D721Med (cell line): ENCODE data around the gene CARD9.
"Not testable (repeated sequence)": the region's sequence is repeated elsewhere in the genome, so short reads cannot be mapped to it uniquely, and the experiment has no call there.

Experiments used
- DNase-seq: peaks from one replicate; pipeline ENCODE4 v3.0.0; 2011; ENCODE audit warnings: low spot score; ENCODE audit not compliant: insufficient read length
- FAIRE-seq: peaks from 2 replicates; lab custom pipeline; 2011; peaks lifted over from hg19 to GRCh38; lab: Jason Lieb, UNC
- TF ChIP-seq, protein P1 (sequence below): IDR thresholded peaks from 2 replicates; pipeline ENCODE4 v1.5.1; 2012; ENCODE audit warnings: mild to moderate bottlenecking, control low read depth; ENCODE audit not compliant: insufficient read depth; ENCODE audit errors: missing control alignments

Gene CARD9

DNA sequence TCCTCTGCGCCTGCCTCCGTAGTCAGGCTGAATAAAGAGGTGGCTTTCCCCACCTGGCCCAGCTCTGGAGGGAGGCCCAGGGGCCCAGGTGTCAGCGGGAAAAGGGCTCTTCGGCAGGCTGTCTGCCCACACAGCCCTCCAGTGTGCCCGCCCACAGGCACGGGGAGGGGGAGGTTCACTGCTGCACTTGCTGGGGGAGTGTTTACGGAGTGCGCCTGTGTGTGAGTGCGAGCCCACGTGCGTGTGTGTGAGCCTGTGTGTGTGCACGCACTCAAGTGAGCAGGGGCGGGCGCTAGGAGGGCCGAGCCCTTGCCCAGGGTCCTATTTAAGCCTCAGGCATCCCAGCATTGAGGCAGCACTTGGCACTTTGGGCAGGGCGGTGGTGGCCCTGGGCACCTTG lies 20.8 kb downstream of the CARD9 start:
- FAIRE-seq (no peak), DNase-seq (no peak)
- TF ChIP-seq, protein P1, sequence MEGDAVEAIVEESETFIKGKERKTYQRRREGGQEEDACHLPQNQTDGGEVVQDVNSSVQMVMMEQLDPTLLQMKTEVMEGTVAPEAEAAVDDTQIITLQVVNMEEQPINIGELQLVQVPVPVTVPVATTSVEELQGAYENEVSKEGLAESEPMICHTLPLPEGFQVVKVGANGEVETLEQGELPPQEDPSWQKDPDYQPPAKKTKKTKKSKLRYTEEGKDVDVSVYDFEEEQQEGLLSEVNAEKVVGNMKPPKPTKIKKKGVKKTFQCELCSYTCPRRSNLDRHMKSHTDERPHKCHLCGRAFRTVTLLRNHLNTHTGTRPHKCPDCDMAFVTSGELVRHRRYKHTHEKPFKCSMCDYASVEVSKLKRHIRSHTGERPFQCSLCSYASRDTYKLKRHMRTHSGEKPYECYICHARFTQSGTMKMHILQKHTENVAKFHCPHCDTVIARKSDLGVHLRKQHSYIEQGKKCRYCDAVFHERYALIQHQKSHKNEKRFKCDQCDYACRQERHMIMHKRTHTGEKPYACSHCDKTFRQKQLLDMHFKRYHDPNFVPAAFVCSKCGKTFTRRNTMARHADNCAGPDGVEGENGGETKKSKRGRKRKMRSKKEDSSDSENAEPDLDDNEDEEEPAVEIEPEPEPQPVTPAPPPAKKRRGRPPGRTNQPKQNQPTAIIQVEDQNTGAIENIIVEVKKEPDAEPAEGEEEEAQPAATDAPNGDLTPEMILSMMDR: no peak

DNA sequence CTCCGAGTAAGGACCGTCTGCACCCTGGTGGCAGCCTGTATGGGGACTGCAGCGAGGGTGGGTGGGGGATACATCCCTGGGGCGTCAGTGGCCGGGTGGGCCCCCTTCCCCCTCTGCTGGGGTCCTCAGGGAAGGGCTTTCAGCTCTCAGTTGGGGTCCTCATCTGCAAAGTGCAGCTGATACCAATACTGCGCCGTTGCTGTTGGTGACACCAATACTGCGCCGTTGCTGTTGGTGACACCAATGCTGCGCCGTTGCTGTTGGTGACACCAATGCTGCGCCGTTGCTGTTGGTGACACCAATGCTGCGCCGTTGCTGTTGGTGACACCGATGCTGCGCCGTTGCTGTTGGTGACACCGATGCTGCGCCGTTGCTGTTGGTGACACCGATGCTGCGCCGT lies 21.6 kb downstream of the CARD9 start:
- not testable (repeated sequence) for DNase-seq, FAIRE-seq

DNA sequence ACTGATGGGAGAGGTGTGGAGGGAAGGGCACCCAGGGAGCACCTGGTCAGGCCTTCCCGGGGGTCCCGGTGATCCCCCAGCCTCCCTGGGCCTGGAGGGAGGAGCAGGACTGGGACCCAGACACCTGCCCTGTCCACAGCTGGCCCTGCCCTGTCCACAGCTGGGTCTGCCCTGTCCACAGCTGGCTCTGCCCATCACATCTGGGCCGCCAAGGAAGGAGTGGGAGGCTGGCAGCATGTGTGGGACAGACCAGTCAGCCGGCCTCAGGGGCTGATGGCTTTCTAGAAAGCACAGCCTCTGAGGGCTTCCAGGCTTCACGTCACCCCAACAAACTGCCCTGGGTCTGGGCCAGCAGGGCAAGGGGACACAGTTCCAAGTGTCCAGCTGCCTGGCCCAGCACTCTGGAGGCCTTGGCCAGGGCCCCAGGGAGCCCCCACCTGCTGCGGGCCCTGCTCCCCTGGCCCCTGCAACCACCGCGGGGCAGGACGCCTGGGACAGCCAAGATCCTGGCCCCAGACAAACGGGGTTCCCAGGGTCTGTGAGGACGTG lies 22.1 kb downstream of the CARD9 start:
- DNase-seq: no peak
- TF ChIP-seq, protein P1: no peak
- no peak for FAIRE-seq

DNA sequence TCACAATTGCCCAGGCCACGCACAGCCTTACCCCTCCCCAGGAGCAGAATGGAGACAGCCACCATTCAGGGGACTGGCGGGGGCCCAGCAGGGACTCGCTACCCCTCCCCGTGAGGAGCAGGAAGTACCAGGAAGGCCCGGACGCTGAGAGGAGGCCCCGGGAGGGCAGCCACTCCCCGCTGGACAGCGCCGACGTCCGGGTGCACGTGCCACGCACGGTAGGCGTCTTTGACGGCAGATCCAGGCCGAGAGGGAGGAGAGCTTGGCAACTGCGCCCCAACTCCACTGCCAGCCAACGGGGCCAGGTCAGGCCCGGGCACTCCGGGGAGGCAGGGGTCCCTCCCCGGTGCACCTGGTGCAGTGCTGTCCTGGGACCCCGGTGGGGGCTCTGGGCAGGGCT lies 23.9 kb downstream of the CARD9 start:
- TF ChIP-seq, protein P1: no peak
- FAIRE-seq (no peak), DNase-seq (no peak)

DNA sequence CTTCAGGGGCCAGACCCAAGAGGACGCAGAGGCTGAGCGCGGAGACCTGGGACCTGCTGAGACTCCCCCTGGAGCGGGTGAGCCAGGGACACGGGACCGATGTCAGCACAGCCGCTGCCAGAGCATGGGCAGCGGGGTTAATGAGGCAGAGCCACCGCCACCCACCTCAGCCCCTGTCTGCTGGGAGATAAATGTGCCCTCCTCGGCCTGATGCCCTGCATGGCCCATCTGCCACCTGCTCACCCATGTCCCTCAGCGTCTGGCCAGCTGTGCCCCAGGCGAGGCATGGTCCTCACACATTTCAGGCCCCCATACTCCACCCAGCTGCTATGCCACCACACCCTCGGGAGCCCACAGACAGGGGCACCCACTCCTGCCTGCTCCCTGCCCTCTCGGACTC lies 24.8 kb downstream of the CARD9 start:
- DNase-seq (no peak), FAIRE-seq (no peak)
- TF ChIP-seq, protein P1: no peak

DNA sequence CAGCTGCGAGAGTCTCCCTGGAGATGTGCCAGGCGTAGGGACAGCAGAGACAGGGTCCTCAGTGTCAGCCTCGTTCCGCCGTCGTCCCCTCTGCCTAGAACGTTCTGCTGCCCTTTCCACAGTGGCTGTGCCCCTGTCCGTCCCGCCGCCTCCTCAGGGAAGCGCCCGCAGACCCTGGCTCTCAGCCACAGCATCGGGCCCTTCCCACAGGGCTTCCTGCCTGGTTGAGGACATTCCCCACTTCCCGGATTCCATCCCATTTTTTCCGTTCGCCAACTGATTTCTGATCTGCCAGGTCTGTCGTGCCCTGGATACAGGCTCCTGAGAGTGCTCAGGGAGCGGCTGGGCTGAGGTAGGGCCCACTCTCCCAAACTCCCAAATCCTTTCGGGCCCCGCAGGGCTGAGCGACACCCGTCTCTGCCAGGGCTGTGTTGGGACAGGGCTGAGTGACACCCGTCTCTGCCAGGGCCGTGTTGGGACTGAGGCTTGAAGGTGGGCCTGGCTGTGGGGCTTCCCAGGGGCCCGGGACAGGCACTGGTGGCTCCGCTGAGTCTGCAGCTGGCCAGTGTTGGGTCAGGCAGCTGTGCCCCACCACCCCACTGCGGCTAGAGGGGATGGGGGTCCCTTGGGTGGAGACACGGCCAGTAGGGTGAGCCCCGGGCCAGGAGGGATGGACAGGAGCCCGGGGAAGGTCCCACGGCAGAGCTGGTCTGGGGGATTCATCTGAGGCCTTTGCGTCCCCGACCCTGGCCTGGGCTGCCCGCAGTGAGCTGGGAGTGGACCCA lies 25.8 kb downstream of the CARD9 start:
- TF ChIP-seq, protein P1: no peak
- DNase-seq: no peak
- no peak for FAIRE-seq

DNA sequence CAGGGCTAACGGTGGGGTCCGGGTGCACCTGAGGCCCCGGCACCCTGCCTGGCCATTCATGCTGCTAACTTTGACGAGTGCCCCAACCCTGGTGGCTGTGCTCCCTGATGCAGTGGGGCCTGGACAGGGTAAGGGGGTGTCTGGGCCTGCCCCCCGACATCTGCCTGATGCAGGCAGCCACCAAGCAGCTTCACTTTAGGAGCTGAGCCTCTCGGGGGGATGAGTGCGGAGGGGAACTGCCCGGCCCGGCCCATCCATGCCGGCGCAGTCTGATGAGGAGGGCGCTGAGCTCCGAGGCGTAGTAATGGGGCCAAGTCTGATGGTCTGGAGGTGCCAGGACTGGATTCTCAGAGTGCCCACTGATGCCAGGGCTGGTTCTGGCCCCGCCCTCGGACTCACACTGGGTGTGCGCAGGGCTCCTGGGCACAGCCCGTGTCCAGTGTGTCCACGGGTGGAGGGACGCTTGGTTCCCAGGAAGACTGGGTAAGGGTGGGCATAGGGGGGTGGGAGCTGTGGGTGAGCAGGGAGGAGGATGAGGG lies 26.5 kb downstream of the CARD9 start:
- TF ChIP-seq, protein P1: no peak
- DNase-seq (no peak), FAIRE-seq (no peak)
